ENCODE measurements around the gene LSM14A.
"Not testable (repeated sequence)": the region's sequence is repeated elsewhere in the genome, so short reads cannot be mapped to it uniquely, and the experiment has no call there.

Gene LSM14A

GRCh38 chr19:34159541-34159940 lies 12.8 kb upstream of the LSM14A start:
- DNase-seq, result not testable (repeated sequence)

GRCh38 chr19:34161902-34162301 lies 10.4 kb upstream of the LSM14A start:
- not testable (repeated sequence) for DNase-seq

DNA sequence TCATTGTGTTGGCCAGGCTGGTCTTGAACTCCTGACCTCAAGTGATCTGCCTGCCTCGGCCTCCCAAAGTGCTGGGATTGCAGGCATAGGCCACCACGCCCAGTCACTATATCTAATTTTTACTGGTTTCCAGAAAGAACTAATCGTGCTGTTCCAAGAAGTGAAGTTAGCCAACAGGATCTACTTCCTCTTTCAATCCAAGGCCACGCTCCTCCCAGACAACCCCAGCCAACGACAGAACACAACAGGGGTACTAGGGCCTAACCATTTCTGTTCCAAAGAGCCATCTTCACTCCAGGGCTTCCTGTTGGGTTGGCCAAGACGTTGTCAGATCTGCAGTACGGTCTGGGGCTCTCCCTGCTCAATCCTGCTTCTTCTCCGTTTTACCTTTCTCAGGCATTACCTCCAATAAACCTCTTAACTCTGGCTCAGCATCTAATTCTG lies 7.0 kb upstream of the LSM14A start:
- DNase-seq, result no peak

DNA sequence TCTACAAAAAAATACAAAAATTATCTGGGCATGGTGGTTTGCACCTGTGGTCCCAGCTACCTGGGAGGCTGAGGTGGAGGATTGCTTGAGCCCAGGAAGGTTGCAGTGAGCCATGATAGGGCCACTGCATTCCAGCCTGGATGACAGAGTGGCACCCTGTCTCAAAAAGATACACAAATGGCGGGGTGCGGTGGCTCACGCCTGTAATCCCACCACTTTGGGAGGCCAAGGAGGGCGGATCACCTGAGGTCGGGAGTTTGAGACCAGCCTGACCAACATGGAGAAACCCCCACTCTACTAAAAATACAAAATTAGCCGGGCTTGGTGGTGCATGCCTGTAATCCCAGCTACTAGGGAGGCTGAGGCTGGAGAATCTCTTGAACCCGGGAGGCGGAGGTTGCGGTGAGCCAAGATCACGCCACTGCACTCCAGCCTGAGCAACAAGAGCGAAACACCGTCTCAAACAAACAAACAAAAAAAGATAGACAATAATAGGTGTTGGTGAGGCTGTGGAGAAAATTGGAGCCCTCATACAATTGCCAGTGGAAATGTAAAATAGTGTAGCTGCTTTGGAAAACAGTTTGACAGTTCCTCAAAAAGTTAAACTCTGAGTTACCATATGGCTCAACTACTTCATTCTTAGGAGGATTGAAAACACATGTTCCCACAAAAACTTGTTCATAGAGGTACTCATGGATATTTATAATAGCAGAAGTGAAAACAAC lies 2.7 kb upstream of the LSM14A start:
- DNase-seq, result not testable (repeated sequence)

DNA sequence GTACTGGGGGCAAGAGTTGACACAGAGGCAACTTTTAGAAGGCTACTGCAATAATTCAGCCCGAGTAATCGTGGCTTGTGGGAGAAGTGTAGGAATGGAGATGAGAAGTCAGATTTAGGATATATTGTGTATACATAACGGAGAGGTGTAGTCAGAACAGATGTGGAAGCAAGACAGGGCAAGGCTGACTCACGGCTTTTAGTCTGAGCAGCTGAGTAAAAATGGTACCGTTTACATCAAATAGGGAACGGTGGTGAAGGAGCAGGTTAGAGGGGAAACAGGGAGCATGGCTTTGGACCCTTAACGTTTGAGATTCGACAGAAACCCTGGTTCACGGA lies 796 bp upstream of the LSM14A start:
- no peak for DNase-seq

- DNase-seq, result no peak
Measured at GRCh38 chr19:34172661-34173192, 423 bp downstream of the LSM14A start.

DNA sequence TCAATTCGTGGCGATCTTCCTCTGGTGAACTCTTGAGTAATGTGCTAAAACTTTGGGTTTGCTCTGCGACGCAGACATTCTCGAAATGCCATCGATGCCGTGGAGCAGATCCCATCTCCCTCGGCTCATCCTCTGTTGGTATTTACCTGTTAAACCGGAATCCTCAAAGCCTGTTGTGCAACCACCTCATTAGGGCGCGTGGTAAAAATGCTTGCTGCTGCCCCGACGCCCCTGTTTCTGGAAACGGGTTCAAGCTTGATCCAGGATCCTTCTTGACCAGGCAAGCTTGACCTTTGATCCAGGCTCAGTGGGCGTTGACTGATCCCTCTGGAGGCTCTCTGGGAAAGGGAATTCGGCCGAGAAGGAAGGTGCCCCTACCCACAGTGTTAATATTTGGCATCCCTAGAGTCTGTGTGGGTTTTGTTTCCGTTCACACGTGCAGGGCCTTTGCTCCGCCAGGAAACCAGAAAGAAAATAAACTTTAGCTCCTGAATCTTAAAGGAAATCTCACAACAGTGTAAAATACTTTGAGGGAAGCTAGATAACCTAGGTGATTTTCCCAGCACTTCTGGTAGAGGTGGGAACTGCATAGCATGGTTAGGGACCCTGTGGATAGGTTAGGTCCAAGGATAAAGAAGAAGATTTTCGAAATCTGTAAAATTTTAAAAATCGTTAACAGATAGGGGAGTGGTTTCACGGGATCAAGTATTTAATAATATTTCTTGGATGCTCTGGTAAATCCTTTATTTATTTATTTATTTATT lies 1.1 kb downstream of the LSM14A start:
- peak; percentile 13 for DNase-seq

DNA sequence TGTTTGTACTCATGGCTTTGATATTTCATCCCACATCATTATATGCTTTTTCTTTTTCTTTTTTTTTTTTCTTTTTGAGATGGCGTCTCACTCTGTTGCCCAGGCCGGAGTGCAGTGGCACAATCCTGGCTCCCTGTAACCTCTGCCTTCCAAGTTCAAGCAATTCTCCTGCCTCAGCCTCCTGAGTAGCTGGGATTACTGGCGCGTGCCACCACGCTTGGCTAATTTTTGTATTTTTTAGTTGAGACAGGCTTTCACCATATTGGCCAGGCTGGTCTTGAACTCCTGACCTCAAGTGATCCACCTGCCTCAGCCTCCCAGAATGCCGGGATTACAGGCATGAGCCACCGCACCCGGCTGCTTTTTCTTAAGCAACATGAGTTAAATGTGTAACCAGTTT lies 2.9 kb downstream of the LSM14A start:
- not testable (repeated sequence) for DNase-seq

GRCh38 chr19:34176581-34176980 lies 4.3 kb downstream of the LSM14A start:
- DNase-seq, result no peak

- DNase-seq, result no peak
Measured at GRCh38 chr19:34178274-34178610, 5.9 kb downstream of the LSM14A start.

DNA sequence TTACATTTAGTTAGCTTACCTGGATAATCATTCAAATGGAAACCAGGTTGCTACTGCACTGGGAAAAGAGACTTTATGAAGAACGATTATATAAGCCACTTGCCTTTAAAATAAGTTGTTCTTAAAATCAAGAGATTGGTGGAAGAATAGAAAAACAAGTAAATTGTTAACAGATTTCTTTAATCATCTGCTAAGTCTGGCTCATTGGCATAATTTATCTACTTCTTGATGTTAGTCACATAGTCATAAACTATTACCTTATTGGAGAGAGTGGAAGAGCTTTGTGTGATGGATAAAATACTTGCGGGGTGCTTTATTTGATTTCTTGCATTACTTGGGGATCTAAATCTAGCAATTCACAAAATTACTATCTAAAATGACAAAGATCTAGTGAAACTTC lies 6.8 kb downstream of the LSM14A start:
- DNase-seq, result no peak

- DNase-seq, result no peak
Measured at GRCh38 chr19:34180273-34180672, 8.0 kb downstream of the LSM14A start.

- no peak for DNase-seq
Measured at GRCh38 chr19:34180709-34181108, 8.4 kb downstream of the LSM14A start.

DNA sequence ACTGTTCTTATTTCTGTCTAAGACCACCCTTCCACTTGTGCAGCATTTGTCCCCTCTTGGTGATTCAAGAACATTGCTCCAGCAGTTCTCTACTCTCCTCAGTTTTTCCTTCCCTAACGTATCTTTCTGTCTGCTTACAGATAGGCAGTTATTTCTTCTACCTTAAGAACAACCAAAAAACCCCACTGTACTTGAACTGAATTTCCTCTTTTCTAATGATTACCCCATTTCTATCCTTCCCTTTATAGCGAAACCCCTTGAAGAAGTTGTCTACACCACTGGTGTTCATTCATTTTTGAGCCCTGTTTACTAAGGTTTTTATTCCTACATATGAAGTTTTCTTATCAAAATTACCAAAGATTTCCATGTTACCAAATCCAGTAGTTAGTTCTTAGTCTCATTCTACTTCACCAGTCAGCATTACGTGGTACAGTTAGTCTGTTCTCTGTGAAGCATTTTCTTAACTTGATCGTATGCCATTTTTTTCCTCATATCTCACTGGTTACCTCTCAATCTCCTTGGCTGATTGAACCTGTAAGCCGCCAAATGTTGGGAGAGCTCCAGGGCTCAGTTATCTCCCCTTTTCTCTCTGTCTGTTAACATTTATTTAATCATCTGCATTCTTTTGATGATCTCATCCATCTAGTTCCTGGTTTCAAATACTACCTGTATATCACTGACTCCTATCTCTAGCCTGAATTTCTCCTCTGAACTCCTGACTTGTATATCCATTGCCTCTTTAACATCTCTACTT lies 9.0 kb downstream of the LSM14A start:
- DNase-seq, result no peak

DNA sequence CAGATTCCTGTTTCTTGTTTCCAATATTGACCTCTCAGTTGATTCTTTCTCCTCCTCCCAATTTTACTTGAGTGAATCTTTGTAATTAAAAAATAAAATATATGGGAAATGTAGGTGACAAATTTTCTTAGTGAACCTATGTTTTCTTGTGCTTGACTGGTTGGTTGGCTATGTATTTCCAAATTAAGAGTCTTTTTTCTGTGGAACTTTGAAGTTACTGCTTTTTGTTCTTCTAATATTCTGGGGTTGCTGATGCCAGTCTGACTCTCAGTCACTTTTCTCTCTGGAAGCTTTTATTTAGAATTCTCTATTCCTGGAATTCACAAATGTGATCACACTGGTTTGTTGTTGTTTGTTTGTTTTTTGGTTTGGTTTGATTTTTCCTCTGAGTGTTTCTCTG lies 9.8 kb downstream of the LSM14A start:
- DNase-seq, result no peak

- DNase-seq, result no peak
Measured at GRCh38 chr19:34184880-34185491, 12.7 kb downstream of the LSM14A start.

- DNase-seq, result no peak
Measured at GRCh38 chr19:34186205-34186604, 13.9 kb downstream of the LSM14A start.

- DNase-seq, result no peak
Measured at GRCh38 chr19:34187011-34187410, 14.7 kb downstream of the LSM14A start.

DNA sequence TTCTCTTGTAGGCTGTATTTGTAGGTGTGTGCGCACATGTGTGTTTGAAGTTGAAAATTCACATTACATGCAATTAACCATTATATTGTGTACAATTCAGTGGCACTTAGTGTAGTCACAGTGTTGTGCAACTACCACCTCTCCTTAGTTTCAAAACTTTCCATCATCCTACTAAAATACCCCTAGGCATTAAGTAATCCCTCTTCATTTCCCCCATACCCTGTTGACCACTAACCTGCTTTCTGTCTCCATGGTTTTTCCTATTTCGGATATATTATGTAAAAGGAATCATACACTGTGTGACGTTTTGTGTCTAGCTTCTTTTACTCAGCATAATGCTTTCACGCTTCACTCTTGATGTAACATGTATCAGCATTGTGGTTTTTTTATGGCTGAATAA lies 16.1 kb downstream of the LSM14A start:
- DNase-seq, result no peak

DNA sequence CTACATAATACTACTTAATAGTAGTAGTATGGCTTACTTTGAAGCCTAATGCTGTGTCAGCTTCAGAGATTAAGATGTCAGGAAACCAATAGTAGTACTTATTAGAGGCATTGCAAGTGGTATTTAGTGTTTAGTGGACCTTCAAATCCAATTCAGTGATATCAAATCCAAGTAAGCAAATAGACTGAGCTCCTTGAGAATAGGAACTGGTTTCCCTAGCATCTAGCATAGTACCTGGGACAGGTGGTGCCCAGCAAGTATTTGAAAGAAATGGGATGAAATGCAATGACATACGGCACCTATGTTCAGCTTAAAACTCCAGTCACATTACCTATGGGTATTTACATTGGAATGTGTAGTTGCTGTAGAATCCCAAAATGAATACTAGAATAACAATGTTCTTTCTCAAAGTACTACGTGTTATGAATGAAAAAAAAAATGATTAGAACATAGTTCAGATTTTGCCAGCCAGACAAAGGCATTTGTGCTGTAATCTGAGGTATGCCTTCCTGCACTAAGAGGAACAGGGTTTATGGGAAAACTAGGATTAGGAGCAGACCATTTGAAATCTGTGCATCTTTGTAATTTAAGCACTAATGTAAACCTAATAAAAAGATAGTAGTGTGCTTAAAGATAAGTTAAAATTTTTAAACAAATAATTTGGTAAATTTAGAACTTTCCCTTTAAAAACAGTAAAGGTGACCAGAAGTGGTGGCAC lies 17.1 kb downstream of the LSM14A start:
- DNase-seq, result no peak

GRCh38 chr19:34189917-34190425 lies 17.7 kb downstream of the LSM14A start:
- DNase-seq, result no peak

- no peak for DNase-seq
Measured at GRCh38 chr19:34191355-34191962, 19.2 kb downstream of the LSM14A start.
